ENCODE results near the gene ZSCAN26.

The ZSCAN26 gene

DNA sequence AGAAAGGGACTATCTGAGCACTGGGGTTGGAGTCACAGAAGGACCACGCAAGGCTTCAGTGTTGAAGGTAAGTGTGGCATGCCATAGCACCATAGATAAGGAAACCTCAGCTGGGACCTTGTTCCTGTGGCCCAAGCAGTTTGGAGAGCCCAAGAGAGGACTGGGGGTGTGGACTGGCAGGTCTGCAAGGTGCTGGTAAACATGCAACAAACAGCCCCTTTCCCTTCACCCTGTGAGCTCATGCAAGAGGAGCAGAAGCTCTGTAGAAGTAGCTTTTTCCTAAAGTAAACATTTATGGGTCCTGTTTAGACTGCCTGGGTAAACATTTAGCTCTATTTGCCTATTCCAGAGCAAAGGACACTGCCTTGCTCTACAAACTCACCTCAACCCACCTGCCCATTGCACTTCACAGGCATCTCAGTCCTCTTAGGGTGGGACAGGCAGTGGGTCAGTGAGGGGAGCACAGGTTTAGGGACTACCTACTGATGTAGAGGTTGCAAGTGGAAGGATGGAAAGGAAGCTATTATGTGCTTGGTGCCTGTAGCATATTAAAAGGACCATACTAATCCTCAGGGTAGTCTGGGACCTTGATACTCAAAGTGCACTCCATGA, 57.0 kb downstream of the ZSCAN26 start:
- no peak for DNase-seq

DNA sequence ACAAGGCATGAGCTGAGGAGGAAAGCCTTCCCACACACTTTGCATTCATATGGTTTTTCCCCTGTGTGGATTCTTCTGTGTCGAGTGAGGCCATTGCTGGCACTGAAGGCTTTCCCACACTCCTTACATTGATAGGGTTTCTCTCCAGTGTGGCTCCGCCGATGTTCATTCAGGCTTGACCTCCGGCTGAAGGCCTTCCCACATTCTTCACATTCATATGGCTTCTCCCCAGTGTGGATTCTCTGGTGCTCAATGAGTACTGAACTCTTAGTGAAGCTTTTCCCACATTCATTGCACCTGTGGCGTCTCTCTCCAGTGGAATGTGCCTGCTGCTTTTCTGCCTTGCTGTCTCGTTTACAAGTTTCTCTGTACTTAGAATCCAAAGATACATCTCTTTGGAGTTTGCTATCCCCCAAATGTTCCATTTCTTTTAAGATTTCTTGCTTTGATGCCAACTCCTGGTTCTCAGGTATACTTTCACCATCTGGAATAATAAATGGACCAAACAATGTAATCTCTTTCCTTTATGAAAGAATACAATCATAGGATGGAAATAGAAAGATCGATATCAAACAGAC, 59.5 kb downstream of the ZSCAN26 start:
- no peak for DNase-seq

Data from fibroblast of skin of scalp (primary cell).